Mammary microvascular endothelial cell (primary cell): Measurements from ENCODE around the gene PCDHAC2. TPM values are rescaled to one million over a fixed set of nuclear protein-coding genes. Genes with fewer than 3 reads are reported as not detected.

Experiments
- total RNA-seq: library from RNA; depleted of rRNA; stranded (reverse); fragments of >200 nt; gene quantifications from 2 replicates; pipeline ENCODE4 v1.2.3, GENCODE V29; 2015

PCDHAC2 gene, protein sequence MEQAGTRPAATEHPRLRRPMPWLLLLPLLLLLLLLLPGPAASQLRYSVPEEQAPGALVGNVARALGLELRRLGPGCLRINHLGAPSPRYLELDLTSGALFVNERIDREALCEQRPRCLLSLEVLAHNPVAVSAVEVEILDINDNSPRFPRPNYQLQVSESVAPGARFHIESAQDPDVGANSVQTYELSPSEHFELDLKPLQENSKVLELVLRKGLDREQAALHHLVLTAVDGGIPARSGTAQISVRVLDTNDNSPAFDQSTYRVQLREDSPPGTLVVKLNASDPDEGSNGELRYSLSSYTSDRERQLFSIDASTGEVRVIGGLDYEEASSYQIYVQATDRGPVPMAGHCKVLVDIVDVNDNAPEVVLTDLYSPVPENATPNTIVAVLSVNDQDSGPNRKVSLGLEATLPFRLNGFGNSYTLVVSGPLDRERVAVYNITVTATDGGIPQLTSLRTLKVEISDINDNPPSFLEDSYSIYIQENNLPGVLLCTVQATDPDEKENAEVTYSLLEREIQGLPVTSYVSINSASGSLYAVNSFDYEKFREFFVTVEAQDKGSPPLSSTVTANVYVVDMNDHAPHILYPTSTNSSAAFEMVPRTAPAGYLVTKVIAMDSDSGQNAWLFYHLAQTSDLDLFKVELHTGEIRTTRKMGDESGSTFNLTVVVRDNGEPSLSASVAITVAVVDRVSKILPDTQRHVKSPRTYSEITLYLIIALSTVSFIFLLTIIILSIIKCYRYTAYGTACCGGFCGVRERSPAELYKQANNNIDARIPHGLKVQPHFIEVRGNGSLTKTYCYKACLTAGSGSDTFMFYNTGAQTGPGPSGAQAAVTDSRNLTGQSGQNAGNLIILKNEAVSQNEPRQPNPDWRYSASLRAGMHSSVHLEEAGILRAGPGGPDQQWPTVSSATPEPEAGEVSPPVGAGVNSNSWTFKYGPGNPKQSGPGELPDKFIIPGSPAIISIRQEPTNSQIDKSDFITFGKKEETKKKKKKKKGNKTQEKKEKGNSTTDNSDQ
- 0.64 and 0.73 TPM in 2 replicates for total RNA-seq

DNA sequence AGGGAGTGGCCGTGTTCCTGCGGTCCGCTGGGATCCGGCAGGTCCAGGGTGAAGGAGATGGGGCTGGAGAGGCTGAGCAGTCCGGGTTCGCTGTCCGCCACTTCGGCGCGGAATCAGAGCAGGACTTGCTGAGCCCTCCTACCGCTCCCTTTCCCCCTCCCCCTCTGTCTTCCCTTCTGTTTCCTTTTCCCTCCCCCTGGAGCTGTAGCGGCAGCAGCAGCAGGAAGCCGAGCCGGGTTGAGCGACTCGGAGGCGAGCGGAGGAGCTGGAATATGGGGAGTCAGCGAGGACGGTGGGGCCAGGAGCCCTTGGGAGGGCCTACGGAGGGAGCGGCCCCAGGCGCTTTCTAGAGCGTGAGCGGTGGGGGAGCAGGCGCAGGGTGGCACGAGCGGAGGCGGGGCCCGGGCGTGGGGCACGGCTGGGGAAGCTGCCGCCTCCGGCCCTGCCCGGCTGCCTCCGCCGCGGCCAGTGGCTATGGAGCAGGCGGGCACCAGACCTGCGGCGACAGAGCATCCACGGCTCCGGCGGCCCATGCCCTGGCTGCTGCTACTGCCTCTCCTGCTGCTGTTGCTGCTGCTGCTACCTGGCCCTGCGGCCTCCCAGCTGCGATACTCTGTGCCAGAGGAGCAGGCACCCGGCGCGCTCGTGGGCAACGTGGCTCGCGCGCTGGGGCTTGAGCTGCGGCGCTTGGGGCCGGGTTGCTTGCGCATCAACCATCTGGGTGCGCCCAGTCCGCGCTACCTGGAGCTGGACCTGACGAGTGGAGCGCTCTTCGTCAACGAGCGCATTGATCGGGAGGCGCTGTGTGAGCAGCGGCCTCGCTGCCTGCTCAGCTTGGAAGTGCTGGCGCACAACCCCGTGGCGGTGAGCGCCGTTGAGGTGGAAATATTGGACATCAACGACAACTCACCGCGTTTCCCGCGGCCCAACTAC is at the start of gene PCDHAC2:
PCDHAC2 (plus strand) TSS at position 184 of the 933 bp plus-strand sequence; CDS start at position 475, 291 bp downstream.

DNA sequence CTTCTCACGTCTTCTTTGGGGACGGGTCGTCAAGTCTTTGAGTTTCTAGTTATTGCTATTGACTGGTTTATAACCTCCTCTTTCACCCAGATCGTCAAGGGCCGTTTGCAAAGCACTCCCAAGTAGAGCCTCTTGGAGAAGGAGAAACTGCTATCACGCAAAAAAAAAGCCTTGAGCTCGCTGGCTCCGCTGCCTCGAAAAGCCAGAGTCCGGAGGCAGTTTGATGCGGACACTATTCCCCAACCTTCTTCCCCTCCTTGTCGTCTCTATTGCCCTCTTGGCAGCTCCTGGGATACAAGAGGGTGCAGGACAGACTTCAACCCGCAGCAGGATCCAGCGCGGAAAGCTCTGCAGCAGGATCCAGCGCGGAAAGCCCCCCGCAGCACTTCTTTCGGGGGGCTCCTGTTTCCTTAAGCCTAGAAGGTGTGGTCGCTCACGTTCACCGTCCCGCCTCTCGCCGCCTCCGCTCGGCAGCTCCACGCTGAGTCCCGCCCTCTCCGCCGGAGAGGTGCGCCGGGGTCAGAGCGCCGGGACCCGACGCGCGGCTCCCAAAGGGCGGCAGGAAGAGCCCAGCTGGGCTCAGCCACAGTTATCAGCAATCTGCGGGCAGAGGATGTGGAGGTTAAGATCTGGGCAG is 40.4 kb upstream of the PCDHAC2 start, which contains the start of gene PCDHAC1:
PCDHAC1 (plus strand) TSS at position 494 of the 637 bp plus-strand sequence. CDS start 594 bp downstream, outside the sequence.

Other genes starting within 250 kb of the PCDHAC2 start
- gene PCDHA1, start 180.3 kb upstream of the PCDHAC2 start, total RNA-seq, result not detected in 2 replicates
- gene PCDHA2, start 171.6 kb upstream of the PCDHAC2 start, total RNA-seq, result 0.10 TPM in 1 of 2 replicates, not detected in the other
- 0.20 TPM in 1 of 2 replicates, not detected in the other for gene PCDHA3, start 165.4 kb upstream of the PCDHAC2 start, total RNA-seq
- gene PCDHA4, start 159.4 kb upstream of the PCDHAC2 start, total RNA-seq, result 0.05 TPM in 1 of 2 replicates, not detected in the other
- gene PCDHA5, start 144.9 kb upstream of the PCDHAC2 start, total RNA-seq, result not detected in 2 replicates
- gene PCDHA6, start 138.5 kb upstream of the PCDHAC2 start, total RNA-seq, result 0.27 TPM in 1 of 2 replicates, not detected in the other
- 0.20 TPM in 1 of 2 replicates, not detected in the other for gene PCDHA7, start 132.2 kb upstream of the PCDHAC2 start, total RNA-seq
- not detected in 2 replicates for gene PCDHA8, start 125.3 kb upstream of the PCDHAC2 start, total RNA-seq
- gene PCDHA9, start 118.1 kb upstream of the PCDHAC2 start, total RNA-seq, result 0.13 TPM in 1 of 2 replicates, not detected in the other
- 0.13 TPM in 1 of 2 replicates, not detected in the other for gene PCDHA10, start 110.6 kb upstream of the PCDHAC2 start, total RNA-seq
- under 0.01 and 0.05 TPM in 2 replicates for gene PCDHA11, start 97.5 kb upstream of the PCDHAC2 start, total RNA-seq
- gene PCDHA12, start 91.2 kb upstream of the PCDHAC2 start, total RNA-seq, result not detected in 2 replicates
- not detected in 2 replicates for gene PCDHA13, start 84.4 kb upstream of the PCDHAC2 start, total RNA-seq
- not detected in 2 replicates for gene PCDHAC1, start 40.2 kb upstream of the PCDHAC2 start, total RNA-seq
- gene PCDHB1, start 84.9 kb downstream of the PCDHAC2 start, total RNA-seq, result not detected in 2 replicates
- gene PCDHB2, start 128.1 kb downstream of the PCDHAC2 start, total RNA-seq, result 0.40 and 1.7 TPM in 2 replicates
- gene PCDHB3, start 134.0 kb downstream of the PCDHAC2 start, total RNA-seq, result 0.30 and 0.47 TPM in 2 replicates
- 0.07 and 0.10 TPM in 2 replicates for gene PCDHB4, start 155.3 kb downstream of the PCDHAC2 start, total RNA-seq
- gene PCDHB5, start 168.7 kb downstream of the PCDHAC2 start, total RNA-seq, result 0.15 and 0.47 TPM in 2 replicates
- gene PCDHB6, start 183.6 kb downstream of the PCDHAC2 start, total RNA-seq, result not detected in 2 replicates
- gene PCDHB7, start 206.2 kb downstream of the PCDHAC2 start, total RNA-seq, result 0.05 and 0.07 TPM in 2 replicates
- gene PCDHB8, start 211.3 kb downstream of the PCDHAC2 start, total RNA-seq, result 0.25 TPM in 1 of 2 replicates, not detected in the other
- gene PCDHB16, start 215.9 kb downstream of the PCDHAC2 start, total RNA-seq, result under 0.01 and 0.25 TPM in 2 replicates
- 0.15 and 0.27 TPM in 2 replicates for gene PCDHB9, start 220.7 kb downstream of the PCDHAC2 start, total RNA-seq
- gene PCDHB10, start 225.9 kb downstream of the PCDHAC2 start, total RNA-seq, result 0.53 and 0.59 TPM in 2 replicates
- not detected in 2 replicates for gene PCDHB11, start 233.2 kb downstream of the PCDHAC2 start, total RNA-seq
- gene PCDHB12, start 242.2 kb downstream of the PCDHAC2 start, total RNA-seq, result 0.05 and 0.13 TPM in 2 replicates
- 0.30 and 0.33 TPM in 2 replicates for gene PCDHB13, start 247.4 kb downstream of the PCDHAC2 start, total RNA-seq